Measurements from ENCODE around the gene SH3GLB2. TPM values are rescaled to one million over a fixed set of nuclear protein-coding genes. Genes with fewer than 3 reads are reported as not detected.

The SH3GLB2 gene
- total and polyA plus RNA-seq, 2 experiments from 2014 or later: 21.9 to 68.0 TPM

- peak overlapping the region; percentile 78 for H3K4me3 Mint-ChIP-seq
- peaks cover 27% of the 10 kb centered on the region for H3K4me1 Mint-ChIP-seq
- Histone ChIP-seq H3K4me1 (ENCODE audit: insufficient read depth) (peaks cover 9% of the 10 kb centered on the region), H3K27ac (ENCODE audit: low read depth) (no peak overlapping the region), H2AFZ (no peak overlapping the region), H3K4me3 (peak overlapping the region; percentile 78), H3K4me2 (peak overlapping the region; percentile 79), H3K9me2 (ENCODE audit: insufficient read depth) (no peaks in the 10 kb centered on the region), H3K79me2 (replicated peaks; ENCODE audit: insufficient read depth) (peaks cover 41% of the 10 kb centered on the region), H3K27me3 (ENCODE audit: insufficient read depth) (no peaks in the 10 kb centered on the region), H3K36me3 (ENCODE audit: insufficient read depth) (no peaks in the 10 kb centered on the region), H3F3A (replicated peaks; ENCODE audit: low read depth) (no peaks in the 10 kb centered on the region), H4K20me1 (replicated peaks; ENCODE audit: insufficient read depth) (peaks cover 19% of the 10 kb centered on the region)
- H3K36me3 Mint-ChIP-seq (ENCODE audit: low read depth): no peaks in the 10 kb centered on the region; the same call in 2 of the 3 replicates
- DNase-seq (ENCODE audit: low spot score) (peak; percentile 71), ATAC-seq (peak; percentile 36)
- TF ChIP-seq JUNB (IDR thresholded peaks at IDR 0.05; ENCODE audit: unreplicated experiment): no peak
- no peak for TF ChIP-seq ZNF331 (CRISPR knock-in tag; IDR thresholded peaks at IDR 0.05; ENCODE audit: low read depth)
- no peak for TF ChIP-seq ZNF462 (CRISPR knock-in tag; IDR thresholded peaks at IDR 0.05)
- no peak for TF ChIP-seq EZH2 (IDR thresholded peaks at IDR 0.05; ENCODE audit: low read depth, unreplicated experiment)
- no peak for TF ChIP-seq CREB1 (CRISPR knock-in tag; IDR thresholded peaks at IDR 0.05; ENCODE audit: low read depth)
- TF ChIP-seq REST (IDR thresholded peaks at IDR 0.05; ENCODE audit: unreplicated experiment): no peak
- TF ChIP-seq CTCF (conservative IDR thresholded peaks at IDR 0.05; ENCODE audit: low read depth in 2 of 2): no peak
- no peak for TF ChIP-seq NANOG (IDR thresholded peaks at IDR 0.05; ENCODE audit: borderline replicate concordance)
- no peak for TF ChIP-seq ETS1 (IDR thresholded peaks at IDR 0.05)
- TF ChIP-seq POLR2AphosphoS5 (IDR thresholded peaks at IDR 0.05; ENCODE audit: low read depth): no peak
- TF ChIP-seq ZNF114 (CRISPR knock-in tag; IDR thresholded peaks at IDR 0.05): no peak
- no peak for TF ChIP-seq EZH2phosphoT487 (IDR thresholded peaks at IDR 0.05; ENCODE audit: unreplicated experiment)
- TF ChIP-seq STAT1 (IDR thresholded peaks at IDR 0.05; ENCODE audit: unreplicated experiment): no peak
- no peak overlapping the region for H3K27ac Mint-ChIP-seq
- H3K27me3 Mint-ChIP-seq (ENCODE audit: insufficient read depth, low read depth, poor library complexity): no peaks in the 10 kb centered on the region
- H3K9me3 Mint-ChIP-seq: no peaks in the 10 kb centered on the region
Observed at GRCh38 chr9:129027685-129028191, 393 bp downstream of the SH3GLB2 start.
